HCEC 1CT (cell line): ENCODE results near the gene NACC2.
"Not testable (repeated sequence)": the region's sequence is repeated elsewhere in the genome, so short reads cannot be mapped to it uniquely, and the experiment has no call there.

Experiments used
- DNase-seq: peaks from one replicate; pipeline ENCODE4 v3.0.0-alpha.2; 2017

NACC2 gene

GRCh38 chr9:136109351-136110081, 14.4 kb upstream of the NACC2 start:
- DNase-seq, result peak; percentile 79

DNA sequence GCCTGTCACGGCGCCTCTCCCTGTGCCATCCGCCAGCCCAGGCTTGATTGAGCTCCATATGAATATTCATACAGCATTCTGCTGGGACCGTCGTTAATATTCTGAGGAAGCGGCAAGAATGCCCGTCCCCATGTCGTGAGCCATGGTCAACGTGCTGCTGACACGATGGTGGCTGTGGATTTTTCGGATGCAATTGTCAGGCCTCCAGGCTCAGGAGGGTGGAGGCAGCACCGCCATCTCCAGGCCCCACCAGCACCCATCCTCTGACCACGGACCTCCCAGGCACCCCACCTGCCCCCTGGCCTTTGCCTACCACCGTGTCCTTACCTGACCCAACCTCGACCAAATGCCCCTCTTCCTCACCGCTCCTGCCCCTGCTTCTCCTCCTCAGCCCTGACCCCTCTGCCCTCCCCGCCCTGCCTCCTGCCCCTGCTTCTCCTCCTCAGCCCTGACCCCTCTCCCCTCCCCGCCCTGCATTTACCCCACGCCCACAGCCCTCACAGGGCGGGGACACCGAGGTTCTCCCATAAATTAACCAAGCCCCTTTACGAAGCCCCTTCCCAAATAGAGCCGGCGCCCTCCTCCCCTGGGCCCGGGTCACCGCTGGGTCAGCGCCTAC, 13.7 kb upstream of the NACC2 start:
- DNase-seq, result no peak

DNA sequence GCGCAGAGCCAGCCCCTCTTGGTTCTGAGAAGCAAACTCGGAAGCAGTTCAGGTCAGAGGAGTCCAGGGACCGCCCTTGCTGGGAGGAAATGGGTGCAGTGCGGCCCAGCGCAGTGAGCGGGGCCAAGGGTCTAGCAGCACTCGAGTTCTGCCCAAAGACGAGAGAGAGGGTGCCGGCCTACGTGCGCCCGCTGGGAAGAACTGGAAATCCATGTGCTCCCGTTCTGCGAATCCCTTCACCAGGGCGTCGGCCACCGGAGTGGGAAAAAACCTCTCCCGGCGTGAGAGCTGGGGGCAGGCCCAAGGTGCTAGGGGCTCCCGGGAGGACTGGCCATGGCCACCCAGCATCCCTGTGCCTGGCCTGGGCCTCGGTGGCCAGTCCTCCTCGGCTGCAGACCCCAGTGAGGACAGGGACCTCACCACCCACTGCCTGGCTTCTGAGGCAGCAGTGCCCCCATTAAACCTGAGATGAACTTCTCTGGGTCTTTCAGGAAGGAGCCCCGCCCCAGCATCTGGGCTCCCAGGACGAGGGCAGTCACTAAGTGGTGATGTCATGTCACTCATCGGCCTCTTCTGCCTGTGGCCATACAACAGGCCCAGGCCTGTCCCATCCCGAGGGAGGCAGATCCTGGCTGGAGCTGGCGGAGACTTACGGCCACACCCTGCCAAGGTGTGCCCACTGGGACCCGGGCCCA, 13.0 kb upstream of the NACC2 start:
- no peak for DNase-seq

- DNase-seq, result no peak
These were observed 12.3 kb upstream of the NACC2 start for GRCh38 chr9:136107155-136107952.

- DNase-seq, result no peak
These were observed 10.5 kb upstream of the NACC2 start for GRCh38 chr9:136105398-136106135.

GRCh38 chr9:136104916-136105315, 9.8 kb upstream of the NACC2 start:
- no peak for DNase-seq

DNA sequence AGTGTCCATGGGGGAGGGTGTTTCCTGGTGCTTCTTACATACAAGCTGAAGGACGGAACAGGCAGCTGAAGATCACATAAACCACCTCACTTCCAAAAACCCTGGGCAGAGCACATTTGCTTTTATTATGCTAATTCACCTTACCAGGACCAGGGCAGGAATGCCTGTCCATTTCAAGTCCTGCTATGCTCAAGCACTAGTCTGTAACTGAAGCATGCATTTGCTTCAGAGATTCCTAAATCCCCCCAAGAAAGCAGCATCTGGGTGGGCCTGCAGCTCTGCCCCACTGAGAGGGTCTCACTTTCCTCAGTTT, 9.4 kb upstream of the NACC2 start:
- no peak for DNase-seq

DNA sequence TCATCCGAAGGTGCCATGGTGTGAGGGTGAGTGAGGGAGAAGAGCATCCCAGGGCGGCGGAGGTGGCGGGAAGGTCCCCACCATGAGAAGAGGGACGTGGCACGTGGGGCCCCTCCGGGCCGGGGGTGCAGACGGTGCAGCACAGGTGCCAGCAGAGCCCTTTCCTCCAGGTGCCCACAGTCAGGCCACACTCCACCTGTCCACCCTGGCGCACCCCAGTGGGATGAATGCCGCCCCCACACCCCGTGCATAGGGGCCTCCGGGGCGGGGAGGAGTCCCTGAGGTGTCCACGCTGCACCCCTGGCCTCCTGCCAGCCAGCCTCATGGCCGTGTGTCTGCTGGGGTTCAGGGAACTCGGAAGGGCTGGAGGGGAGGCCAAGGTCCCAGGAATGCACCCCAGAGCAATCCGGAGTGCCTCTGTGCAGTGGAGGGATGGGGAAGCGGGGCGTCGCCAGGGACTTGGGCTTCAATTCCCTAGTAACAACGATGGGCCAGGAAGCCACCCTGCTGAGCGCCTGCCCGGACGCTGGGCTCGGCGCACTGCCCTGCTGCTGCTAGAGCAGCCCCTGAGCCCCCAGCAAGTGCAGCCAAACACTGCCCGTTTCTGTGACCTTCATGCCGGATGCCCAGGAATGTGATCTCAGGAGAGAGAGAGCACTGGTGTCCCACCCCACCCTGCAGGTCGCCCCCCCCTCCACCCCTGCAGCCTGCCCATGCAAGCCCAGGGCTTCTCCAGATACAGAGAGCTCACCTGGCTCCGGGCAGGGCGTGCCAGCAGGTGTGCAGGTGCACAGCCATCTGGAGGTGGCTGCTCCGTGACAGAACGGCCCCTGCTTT, 8.8 kb upstream of the NACC2 start:
- DNase-seq, result no peak

DNA sequence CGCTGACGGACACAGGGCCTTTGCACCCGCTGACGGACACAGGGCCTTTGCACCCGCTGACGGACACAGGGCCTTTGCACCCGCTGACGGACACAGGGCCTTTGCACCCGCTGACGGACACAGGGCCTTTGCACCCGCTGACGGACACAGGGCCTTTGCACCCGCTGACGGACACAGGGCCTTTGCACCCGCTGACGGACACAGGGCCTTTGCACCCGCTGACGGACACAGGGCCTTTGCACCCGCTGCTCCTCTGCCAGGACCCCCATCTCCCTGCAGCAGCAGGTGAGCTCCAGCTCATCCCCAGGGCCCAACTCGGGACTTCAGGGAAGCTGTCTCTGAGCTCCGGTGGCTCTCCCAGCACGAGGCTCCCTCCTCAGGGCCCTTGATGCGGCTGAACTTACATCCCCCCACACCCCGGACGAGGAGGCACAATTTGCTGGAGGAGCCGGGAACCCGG, 6.6 kb upstream of the NACC2 start:
- DNase-seq, result not testable (repeated sequence)

DNA sequence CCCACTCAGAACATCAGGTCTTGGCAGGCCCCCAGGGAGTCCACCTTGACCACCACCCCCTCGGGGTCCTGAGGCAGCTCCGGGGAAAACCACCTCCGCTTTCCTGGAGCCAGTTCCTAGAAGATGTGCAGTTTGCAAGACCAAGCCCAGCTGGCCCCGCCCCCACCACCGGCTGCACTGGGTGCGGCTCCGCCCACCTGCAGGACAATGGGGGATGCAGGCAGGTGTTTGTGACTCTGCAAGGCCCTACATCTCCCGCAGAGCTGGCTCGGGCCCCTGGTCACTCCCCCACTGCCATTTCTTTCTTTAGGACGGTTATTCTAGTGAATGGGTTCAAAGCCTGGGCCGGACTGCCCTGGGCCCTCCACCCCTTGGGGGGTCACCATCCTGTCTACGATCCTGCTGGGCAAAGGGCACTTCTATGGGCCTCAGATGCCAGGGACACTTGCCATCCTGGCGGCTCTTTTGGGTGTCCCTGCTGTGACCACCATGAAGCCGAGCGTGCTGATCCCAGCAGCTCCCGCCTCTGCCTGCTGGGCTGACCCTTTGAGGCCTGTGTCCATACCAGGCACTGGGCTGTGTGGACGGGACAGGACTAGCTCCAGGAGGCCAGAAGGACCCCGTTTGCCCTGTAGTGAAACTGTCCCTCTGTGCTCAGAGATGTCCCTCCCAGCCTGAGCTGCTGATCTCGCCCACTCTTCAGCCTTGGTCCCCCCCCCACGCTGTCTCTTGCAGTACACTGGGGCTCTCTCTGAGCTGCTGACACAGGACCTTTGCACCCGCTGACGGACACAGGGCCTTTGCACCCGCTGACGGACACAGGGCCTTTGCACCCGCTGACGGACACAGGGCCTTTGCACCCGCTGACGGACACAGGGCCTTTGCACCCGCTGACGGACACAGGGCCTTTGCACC, 5.9 kb upstream of the NACC2 start:
- DNase-seq, result no peak

DNA sequence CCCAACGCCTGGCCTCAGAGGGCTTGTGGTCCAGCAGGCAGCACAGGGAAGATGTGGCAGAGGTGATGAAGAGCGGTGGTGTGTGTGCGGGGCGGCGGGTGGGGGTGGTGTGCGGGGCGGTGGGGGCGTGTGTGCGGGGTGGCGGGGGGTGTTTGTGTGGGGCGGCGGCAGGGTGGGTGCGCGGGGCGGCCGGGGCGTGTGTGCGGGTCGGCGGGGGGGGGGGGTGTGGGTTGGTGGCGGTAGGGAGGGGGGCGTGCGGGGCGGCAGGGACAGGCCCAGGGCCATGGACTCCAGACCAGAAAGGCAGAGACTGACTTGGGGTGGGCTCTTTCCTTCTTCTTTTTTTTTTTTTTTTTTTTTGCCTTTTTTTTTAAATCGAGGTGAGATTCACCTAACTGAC, 4.5 kb upstream of the NACC2 start:
- DNase-seq, result no peak

DNA sequence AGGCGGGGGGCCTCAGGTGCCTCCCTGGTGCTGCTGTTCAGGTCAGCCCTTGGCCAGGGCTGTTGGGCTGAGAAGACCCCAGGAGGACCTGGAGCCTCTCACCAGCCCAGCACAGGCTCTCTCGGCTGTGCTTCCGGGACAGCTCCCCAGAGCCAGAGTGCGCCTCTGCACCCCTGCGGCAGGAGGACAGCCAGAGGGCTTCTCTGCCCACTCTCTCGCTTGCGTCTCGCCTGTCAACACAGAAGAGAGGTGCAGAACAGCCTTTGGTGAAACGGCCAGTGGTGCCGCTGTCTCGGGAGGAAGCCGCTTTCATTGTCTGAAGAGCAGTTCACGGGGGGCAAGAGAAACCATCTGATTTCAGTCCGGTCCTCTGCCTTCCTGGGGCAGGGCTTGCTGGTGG, 3.8 kb upstream of the NACC2 start:
- no peak for DNase-seq

GRCh38 chr9:136098210-136098609, 3.1 kb upstream of the NACC2 start:
- no peak for DNase-seq

DNA sequence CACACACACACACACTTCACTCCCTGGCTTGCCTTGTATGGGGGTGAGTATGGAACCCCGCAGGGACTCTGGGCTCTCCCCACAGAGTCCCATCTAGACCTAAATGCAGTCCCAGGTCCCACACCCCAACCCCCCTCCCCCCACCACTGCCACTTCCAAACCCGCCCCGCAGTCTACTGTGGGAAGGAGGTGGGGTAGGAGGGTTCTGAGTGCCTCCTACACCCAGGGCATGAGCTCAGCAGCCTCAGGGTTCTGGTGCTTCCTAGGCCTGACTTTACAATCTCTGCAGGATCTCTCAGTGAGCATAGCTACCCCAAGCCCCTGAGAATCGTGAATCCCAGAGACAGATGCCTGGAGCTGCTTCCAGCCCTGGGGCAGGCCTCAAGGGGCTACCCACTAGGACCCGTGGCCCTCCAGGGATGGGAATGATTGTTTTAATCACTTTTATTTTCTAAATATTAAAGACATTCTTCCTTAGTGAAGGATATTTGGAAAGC, 1.5 kb upstream of the NACC2 start:
- no peak for DNase-seq

DNA sequence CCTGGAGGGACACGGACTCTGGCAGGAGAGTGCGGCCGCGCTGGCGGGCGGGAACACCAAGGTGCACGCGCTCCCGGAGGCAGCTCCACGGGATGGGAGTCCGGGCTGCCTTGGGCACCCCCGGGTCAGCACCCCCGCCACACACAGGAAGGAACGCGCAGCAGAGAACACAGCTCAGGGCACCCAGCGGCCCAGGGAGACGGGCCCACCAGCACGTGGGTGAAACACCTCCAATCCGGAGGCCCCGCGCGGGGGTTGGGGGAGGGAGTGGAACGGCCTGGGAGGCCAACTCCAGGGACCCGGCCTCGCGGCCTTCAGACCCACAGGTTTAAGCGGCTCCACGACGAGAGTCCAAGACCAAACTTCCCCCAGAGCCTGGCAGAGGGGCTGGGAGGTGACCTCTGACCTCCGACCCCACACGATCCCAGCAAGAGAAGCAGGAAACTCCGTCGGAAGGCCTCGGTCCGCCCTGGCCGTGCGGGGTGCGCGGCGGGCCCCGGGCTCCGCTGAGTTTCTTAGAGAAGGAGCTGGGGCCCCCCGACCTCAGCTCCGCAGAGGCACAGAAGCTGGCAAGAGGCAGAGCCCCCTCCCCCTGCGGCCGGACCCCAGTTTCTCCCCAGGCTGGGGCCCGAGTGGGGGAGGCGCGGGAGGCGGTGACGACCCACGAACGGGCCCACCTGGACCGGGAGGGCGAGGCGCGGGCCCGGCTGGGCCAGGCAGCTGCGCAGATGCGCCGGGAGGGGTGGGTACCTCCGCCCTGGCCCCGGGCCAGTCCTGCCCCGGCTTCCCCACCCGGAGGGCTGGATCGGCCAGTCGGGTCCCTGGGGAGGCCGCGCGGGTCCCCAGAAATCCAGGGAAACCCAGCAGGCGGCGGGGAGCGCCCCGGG, 851 bp downstream of the NACC2 start:
- DNase-seq, result peak; percentile 21

DNA sequence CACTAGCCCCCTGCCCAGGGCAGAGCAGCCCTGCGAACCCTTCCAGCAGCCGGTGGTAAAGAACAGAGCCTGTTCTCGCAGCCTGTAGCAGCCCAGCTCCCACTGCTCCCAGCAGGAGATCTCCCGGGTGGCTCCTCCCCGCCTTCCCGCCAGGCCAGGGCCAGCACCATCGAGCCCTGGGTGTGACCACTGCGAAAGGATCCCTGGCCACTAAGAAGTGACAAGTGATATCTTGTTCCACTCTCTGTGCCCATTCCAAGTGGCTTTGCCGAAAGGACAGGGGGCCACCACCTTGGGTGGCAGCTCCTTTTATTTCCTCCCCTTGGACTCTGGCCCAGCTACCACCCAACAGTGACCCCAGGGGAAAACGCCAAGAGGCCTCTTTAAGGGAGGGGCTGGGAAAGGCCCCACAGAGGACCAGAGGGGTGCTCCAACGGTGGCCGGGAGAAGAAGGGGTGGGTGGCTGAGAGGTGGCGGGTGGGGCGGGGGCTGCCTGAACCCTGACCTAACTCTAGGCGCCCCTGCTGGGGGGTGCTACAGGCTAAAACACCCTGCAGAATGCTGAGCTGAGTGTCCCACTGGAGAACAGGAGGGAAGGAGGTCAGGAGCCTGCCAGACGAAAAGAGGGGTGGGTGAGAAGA, 1.6 kb downstream of the NACC2 start:
- no peak for DNase-seq

- no peak for DNase-seq
These were observed 2.3 kb downstream of the NACC2 start for GRCh38 chr9:136092741-136093140.

DNA sequence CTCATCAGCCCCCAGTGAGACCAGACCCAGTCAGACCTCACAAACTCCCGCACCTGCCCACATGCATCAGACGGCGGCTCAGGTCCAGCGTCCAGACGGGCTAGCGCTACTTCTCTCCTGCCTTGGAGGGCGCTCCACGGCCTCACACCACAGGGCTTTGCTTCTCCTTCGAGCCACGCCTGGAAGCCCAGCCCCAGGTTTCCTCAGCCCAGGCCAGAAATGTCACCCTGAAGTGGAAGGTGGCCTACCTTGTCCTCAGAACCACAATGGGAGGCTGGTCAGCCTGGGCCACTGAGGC, 2.8 kb downstream of the NACC2 start:
- DNase-seq, result no peak
